Activated naive CD8-positive, alpha-beta T cell (primary cell): ENCODE results near the gene OR4X1.
"Not testable (repeated sequence)": the region's sequence is repeated elsewhere in the genome, so short reads cannot be mapped to it uniquely, and the experiment has no call there.

ENCODE experiments used
- H3K27ac Mint-ChIP-seq: one replicate; pipeline ENCODE4 v1.8.0; 2021; ENCODE audit warnings: mixed read lengths
- H3K27me3 Mint-ChIP-seq: one replicate; pipeline ENCODE4 v1.8.0; 2021; ENCODE audit warnings: mixed read lengths
- H3K36me3 Mint-ChIP-seq: one replicate; pipeline ENCODE4 v1.8.0; 2021; ENCODE audit warnings: mixed read lengths
- H3K4me1 Mint-ChIP-seq: one replicate; pipeline ENCODE4 v1.8.0; 2021; ENCODE audit warnings: low read depth, mixed read lengths
- H3K4me3 Mint-ChIP-seq: one replicate; pipeline ENCODE4 v1.8.0; 2021; ENCODE audit warnings: mild to moderate bottlenecking, mixed read lengths
- H3K9me3 Mint-ChIP-seq: one replicate; pipeline ENCODE4 v1.8.0; 2021; ENCODE audit warnings: low read depth, mixed read lengths

Gene OR4X1

DNA sequence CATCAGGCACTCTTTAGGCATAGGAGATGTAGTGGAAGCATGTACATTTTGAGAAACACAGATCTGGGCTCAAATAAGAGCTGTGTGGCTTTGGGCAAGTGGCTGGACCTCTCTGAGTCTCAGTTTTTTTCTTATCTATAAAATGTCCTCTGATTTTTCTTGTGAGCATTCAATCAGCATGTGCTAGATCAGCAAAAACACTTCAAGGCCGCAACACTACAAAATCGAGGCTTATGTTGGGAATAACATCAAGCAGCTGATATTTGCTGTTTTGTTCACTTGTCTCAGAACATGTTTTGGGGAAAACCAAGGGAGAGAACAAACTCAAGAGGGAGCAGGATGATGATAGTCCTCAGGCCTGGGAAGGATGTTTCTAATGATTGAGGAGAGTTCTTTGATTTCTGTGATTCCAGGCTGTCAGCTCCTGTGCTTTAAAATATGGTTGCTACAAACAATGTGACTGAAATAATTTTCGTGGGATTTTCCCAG lies at the start of gene OR4X1:
TSS of gene OR4X1 (plus strand) at position 439 of the 489 bp plus-strand sequence. CDS start at position 439, 0 bp downstream.
- no peaks in the 10 kb centered on the region for H3K36me3 Mint-ChIP-seq
- H3K4me1 Mint-ChIP-seq: no peaks in the 10 kb centered on the region
- peaks cover 2% of the 10 kb centered on the region for H3K27me3 Mint-ChIP-seq
- no peaks in the 10 kb centered on the region for H3K9me3 Mint-ChIP-seq
- no peak within 1 kb of the TSS for H3K27ac Mint-ChIP-seq
- no peak within 1 kb of the TSS for H3K4me3 Mint-ChIP-seq

DNA sequence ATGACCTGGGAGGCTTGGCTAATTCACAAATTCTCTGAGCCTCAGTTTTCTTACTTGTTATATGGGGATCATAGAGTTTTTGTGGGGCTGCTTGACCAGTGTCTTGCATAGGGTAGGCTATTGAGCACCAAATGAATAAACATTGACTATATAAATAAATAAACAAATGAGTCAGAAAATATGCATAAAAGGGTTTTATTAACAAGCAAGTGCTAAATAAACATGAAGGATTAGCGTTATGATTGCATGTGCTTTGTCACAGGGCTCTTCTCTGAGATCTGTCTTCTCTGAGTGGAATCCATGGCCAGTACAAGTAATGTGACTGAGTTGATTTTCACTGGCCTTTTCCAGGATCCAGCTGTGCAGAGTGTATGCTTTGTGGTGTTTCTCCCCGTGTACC lies 47.2 kb upstream of the OR4X1 start, which contains the start of gene OR4B1:
TSS of gene OR4B1 (plus strand) at position 301 of the 400 bp plus-strand sequence. CDS start at position 301, 0 bp downstream.
- Mint-ChIP-seq H3K4me1 (no peaks in the 10 kb centered on the region), H3K9me3 (no peaks in the 10 kb centered on the region), H3K27me3 (peaks cover 3% of the 10 kb centered on the region), H3K27ac (no peak within 1 kb of the TSS), H3K4me3 (no peak within 1 kb of the TSS), H3K36me3 (no peaks in the 10 kb centered on the region)

- Mint-ChIP-seq H3K4me1 (no peaks in the 10 kb centered on the region), H3K36me3 (peaks cover 4% of the 10 kb centered on the region), H3K4me3 (no peak overlapping the region), H3K27me3 (peaks cover 3% of the 10 kb centered on the region), H3K9me3 (peaks cover 3% of the 10 kb centered on the region), H3K27ac (no peak overlapping the region)
These were observed 34.9 kb upstream of the OR4X1 start for GRCh38 chr11:48228761-48229160.

GRCh38 chr11:48230057-48230456 lies 33.6 kb upstream of the OR4X1 start:
- H3K27ac Mint-ChIP-seq, H3K4me1 Mint-ChIP-seq, H3K4me3 Mint-ChIP-seq, H3K9me3 Mint-ChIP-seq, H3K36me3 Mint-ChIP-seq, H3K27me3 Mint-ChIP-seq: not testable (repeated sequence)

DNA sequence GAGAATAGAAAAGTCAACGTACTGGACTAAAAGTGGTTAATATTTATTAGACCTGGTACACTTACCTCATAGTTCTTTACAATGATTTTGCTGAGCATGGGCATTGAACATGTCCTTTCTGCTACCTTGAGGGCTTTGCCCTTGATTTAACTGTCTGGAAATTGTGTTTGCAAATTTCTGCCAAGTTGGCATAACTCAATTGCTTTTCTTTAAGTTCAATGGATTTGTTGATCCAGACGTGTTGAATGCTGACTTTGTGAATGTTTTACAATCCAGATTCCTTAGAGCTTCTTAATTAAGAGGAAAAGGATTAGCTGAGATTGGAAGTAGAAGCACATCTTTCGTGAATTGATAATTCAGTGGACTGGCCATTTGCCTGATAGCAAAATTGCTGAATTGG lies 25.9 kb upstream of the OR4X1 start:
- no peak overlapping the region for H3K27ac Mint-ChIP-seq
- H3K27me3 Mint-ChIP-seq: peaks cover 17% of the 10 kb centered on the region
- no peak overlapping the region for H3K4me3 Mint-ChIP-seq
- no peaks in the 10 kb centered on the region for H3K36me3 Mint-ChIP-seq
- H3K9me3 Mint-ChIP-seq: peaks cover 4% of the 10 kb centered on the region
- no peaks in the 10 kb centered on the region for H3K4me1 Mint-ChIP-seq

DNA sequence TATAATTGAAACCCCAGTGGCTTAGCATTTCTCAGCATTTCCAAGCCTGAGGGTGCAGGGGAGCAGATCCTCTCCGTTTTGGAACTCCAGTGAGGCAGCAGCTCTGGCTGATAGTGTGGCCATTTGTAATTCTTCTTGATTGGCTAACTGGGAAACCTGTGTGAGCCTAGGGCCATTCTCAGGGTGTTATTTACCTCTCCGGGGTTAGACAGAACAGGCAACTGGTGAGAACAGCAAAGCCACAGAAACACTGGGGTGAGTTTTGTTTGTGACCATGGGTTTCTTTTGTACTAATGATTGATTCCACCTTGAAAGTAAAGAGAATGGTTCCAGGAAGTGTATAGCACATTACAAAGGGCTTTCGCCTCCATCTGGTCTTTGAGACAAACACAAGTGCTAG lies 21.2 kb upstream of the OR4X1 start:
- Mint-ChIP-seq H3K4me3 (no peak overlapping the region), H3K36me3 (no peaks in the 10 kb centered on the region), H3K4me1 (no peaks in the 10 kb centered on the region), H3K9me3 (peaks cover 7% of the 10 kb centered on the region), H3K27me3 (peaks cover 20% of the 10 kb centered on the region), H3K27ac (no peak overlapping the region)

DNA sequence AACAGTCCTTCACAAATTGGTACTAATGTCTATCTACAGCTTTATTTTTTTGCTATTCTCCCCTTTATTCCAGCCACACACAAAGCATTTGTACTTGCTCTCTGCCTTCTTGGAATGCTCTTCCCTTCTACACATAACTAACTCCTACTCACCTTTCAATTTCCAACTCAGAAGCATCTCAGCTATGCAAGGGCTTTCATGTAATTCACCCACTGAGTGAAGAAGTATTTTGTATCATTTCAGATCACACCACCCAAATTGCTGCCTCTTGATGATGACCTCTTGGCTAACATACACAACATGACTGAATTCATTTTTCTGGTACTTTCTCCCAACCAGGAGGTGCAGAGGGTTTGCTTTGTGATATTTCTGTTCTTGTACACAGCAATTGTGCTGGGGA lies 18.9 kb upstream of the OR4X1 start, which contains the start of gene OR4X2:
TSS of gene OR4X2 (plus strand) at position 301 of the 400 bp plus-strand sequence. CDS start at position 301, 0 bp downstream.
- Mint-ChIP-seq H3K27ac (no peak within 1 kb of the TSS), H3K4me3 (no peak within 1 kb of the TSS), H3K4me1 (no peaks in the 10 kb centered on the region), H3K9me3 (peaks cover 14% of the 10 kb centered on the region), H3K27me3 (peaks cover 20% of the 10 kb centered on the region), H3K36me3 (peaks cover 4% of the 10 kb centered on the region)

DNA sequence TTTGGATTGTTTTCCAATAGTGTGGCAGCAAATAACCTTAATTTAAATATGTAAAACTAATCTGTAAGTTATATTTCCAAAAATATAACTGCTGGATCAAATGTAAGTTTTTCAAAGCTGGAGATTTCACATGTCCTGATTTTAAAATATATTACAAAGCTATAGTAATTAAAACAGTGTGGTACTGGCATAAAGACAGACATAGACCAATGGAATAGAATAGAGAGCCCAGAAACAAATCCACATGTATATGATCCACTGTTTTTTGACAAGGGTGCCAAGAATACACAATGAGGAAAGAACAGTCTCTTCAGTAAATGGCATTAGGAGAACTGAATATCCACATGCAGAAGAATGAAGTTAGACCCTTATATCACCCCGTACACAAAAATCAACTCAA lies 14.8 kb upstream of the OR4X1 start:
- Mint-ChIP-seq H3K36me3 (peaks cover 6% of the 10 kb centered on the region), H3K4me1 (no peaks in the 10 kb centered on the region), H3K4me3 (no peak overlapping the region), H3K9me3 (peaks cover 14% of the 10 kb centered on the region), H3K27ac (no peak overlapping the region), H3K27me3 (peaks cover 11% of the 10 kb centered on the region)

DNA sequence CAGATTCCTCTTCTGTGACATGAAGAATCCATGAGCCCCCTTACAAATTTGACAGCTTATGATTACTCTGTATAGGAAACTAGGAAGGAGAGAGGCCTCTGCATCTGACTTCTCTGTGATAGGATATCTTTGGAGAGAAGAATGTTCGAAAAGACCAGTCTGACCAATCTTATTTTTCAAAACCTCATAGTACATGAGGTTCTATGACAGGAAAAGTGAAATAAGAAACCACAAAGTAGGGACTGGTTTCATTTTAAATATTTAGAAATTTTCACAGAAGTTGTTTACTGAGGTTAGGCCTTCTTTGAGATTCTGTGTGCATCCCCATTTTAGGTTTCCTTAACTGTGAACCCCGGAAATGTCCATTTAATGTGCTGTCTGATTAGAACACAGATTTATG lies 2.1 kb upstream of the OR4X1 start:
- no peaks in the 10 kb centered on the region for H3K4me1 Mint-ChIP-seq
- no peak overlapping the region for H3K4me3 Mint-ChIP-seq
- H3K36me3 Mint-ChIP-seq: no peaks in the 10 kb centered on the region
- H3K9me3 Mint-ChIP-seq: no peaks in the 10 kb centered on the region
- H3K27me3 Mint-ChIP-seq: peaks cover 16% of the 10 kb centered on the region
- no peak overlapping the region for H3K27ac Mint-ChIP-seq

- no peak overlapping the region for H3K27ac Mint-ChIP-seq
- H3K9me3 Mint-ChIP-seq: no peaks in the 10 kb centered on the region
- no peaks in the 10 kb centered on the region for H3K36me3 Mint-ChIP-seq
- no peaks in the 10 kb centered on the region for H3K4me1 Mint-ChIP-seq
- H3K4me3 Mint-ChIP-seq: no peak overlapping the region
- H3K27me3 Mint-ChIP-seq: peaks cover 5% of the 10 kb centered on the region
These were observed 7.0 kb downstream of the OR4X1 start for GRCh38 chr11:48270621-48271020.

DNA sequence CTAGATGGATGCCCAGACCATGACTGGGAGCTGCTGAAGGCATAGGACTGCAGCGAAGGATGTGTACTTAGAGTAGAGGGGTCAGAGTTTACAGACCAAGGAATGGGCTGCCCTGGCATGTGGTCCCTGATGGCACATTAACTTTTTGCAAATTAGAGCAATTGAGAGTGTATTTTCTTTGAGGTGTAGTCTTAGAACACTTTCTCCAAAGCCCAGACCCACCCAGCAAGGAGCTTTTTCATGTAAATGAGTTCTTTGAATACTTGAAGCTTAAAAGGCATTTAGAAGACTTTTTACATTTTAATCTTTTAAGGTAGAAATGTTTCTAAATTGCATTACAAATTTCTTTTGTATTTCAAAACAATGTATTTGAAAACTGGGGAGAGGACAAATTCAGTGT lies 8.9 kb downstream of the OR4X1 start:
- peaks cover 5% of the 10 kb centered on the region for H3K27me3 Mint-ChIP-seq
- H3K36me3 Mint-ChIP-seq: no peaks in the 10 kb centered on the region
- H3K4me1 Mint-ChIP-seq: no peaks in the 10 kb centered on the region
- H3K9me3 Mint-ChIP-seq: no peaks in the 10 kb centered on the region
- no peak overlapping the region for H3K27ac Mint-ChIP-seq
- H3K4me3 Mint-ChIP-seq: no peak overlapping the region

DNA sequence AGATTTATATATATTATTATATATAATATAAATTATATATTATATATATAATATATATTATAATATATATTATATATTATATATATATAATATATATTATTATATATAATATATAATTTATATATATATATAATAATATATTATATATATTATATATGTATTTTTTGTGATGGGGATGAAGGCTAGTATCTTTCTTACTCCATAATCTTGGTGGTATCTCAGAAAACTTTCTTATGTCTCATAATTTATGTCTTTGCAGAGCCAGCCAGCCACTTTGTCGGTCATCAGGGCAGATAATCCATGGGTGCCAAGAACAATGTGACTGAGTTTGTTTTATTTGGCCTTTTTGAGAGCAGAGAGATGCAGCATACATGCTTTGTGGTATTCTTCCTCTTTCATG lies 42.3 kb downstream of the OR4X1 start, which contains the start of gene OR4S1:
TSS of gene OR4S1 (plus strand) at position 301 of the 400 bp plus-strand sequence. CDS start at position 301, 0 bp downstream.
- H3K9me3 Mint-ChIP-seq: no peaks in the 10 kb centered on the region
- peaks cover 2% of the 10 kb centered on the region for H3K4me1 Mint-ChIP-seq
- no peaks in the 10 kb centered on the region for H3K36me3 Mint-ChIP-seq
- H3K27me3 Mint-ChIP-seq: peaks cover 17% of the 10 kb centered on the region
- H3K27ac Mint-ChIP-seq: no peak within 1 kb of the TSS
- no peak within 1 kb of the TSS for H3K4me3 Mint-ChIP-seq

GRCh38 chr11:48307760-48308386 lies 44.2 kb downstream of the OR4X1 start:
- Mint-ChIP-seq H3K36me3 (no peaks in the 10 kb centered on the region), H3K9me3 (no peaks in the 10 kb centered on the region), H3K4me1 (peaks cover 2% of the 10 kb centered on the region), H3K27ac (no peak overlapping the region), H3K4me3 (no peak overlapping the region), H3K27me3 (peaks cover 17% of the 10 kb centered on the region)

DNA sequence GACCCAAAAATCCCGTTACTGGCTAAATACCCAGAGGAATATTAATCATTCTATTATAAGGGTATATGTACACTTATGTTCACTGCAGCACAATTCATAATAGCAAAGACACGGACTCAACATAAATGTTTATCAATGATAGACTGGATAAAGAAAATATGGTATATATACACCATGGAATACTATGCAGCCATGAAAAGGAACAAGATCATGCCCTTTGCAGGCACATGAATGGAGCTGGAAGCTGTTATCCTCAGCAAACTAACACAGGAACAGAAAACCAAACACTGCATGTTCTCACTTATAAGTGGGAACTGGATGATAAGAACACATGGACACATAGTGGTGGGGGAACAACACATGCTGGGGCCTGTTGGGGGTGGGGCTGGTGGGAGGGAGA lies 49.9 kb downstream of the OR4X1 start:
- H3K27me3 Mint-ChIP-seq, H3K9me3 Mint-ChIP-seq, H3K36me3 Mint-ChIP-seq, H3K27ac Mint-ChIP-seq, H3K4me1 Mint-ChIP-seq, H3K4me3 Mint-ChIP-seq: not testable (repeated sequence)
